ENCODE results near the gene HEPACAM.

DNA sequence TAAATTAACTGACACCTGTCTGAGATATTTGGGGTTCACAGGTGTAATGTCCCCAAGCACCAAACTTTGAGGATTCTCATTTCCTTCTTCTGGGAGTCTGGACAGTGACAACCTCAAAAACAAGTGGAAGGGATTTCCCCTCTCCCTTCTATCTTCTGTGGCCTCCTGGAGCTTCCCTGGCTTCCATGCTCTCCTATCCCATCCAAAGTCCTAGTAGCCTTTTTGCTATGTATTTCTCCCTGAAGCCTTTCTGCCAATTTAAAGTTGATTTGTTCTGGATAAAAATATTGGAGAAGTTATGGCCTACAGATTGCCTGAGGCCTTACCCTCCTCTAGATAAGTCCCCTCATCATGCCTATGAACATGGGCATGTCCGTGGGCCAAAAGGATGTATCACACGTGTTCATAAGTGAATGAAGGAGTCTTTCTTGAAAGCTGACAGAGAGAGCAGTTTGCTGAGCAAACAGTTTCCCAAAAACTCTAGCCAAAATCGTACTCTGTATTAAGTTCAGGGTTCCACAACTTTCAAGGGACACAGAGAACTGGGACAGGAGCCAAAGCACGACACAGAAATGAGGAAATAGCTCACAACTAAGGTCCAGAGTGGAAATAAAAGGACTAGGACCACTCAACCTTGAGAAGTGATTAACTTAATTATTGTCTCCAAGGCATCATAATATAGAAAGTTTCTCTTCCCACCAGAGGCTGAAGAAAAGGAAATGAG, 6.7 kb downstream of the HEPACAM start:
- TF ChIP-seq CTCF (conservative IDR thresholded peaks at IDR 0.05; ENCODE audit: low read depth, low read length) (no peak), EZH2 (IDR thresholded peaks at IDR 0.05; ENCODE audit: borderline replicate concordance, low read depth, low read length, poor library complexity, severe bottlenecking) (no peak)
